ENCODE results near the gene MAPK10. TPM values are rescaled to one million over a fixed set of nuclear protein-coding genes. Genes with fewer than 3 reads are reported as not detected.

Gene MAPK10
- total RNA-seq, 1 donor from 2014 or later = 8.9 TPM

DNA sequence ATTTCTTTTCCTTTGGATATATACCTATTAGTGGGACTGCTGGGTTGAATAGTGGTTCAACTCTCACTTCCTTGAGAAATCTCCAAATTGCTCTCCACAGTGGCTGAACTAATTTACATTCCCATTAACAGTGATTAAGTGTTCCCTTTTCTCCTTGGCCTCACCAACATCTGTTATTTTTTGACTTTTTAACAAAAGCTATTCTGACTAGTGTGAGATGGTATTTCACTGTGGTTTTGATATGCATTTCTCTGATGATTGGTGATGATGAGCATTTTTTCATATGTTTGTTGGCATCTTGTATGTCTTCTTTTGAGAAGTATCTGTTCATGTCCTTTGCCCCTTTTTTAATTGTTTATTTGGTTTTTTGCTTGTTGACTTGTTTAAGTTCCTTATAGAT, 413.0 kb downstream of the MAPK10 start:
- H3K9ac ChIP-seq (ENCODE audit: low read depth in 1 of 3, low read length in 3 of 3) = no peak overlapping the region
- no peaks in the 10 kb centered on the region for H3K27me3 ChIP-seq (ENCODE audit: control insufficient read depth in 3 of 3, insufficient read depth in 3 of 3, low read length in 3 of 3)
- H3K9me3 ChIP-seq (ENCODE audit: control insufficient read depth in 3 of 3, low read length in 3 of 3) = no peaks in the 10 kb centered on the region
- no peaks in the 10 kb centered on the region for H3K36me3 ChIP-seq (ENCODE audit: control insufficient read depth in 3 of 3, insufficient read depth in 3 of 3, low read length in 3 of 3)
- H3K4me1 ChIP-seq (ENCODE audit: control insufficient read depth in 3 of 3, insufficient read depth in 3 of 3, low read length in 3 of 3) = no peaks in the 10 kb centered on the region
- no peak overlapping the region for H3K4me3 ChIP-seq (ENCODE audit: low read length in 3 of 3)
- no peak overlapping the region for H3K27ac ChIP-seq (ENCODE audit: low read depth, low read length)

DNA sequence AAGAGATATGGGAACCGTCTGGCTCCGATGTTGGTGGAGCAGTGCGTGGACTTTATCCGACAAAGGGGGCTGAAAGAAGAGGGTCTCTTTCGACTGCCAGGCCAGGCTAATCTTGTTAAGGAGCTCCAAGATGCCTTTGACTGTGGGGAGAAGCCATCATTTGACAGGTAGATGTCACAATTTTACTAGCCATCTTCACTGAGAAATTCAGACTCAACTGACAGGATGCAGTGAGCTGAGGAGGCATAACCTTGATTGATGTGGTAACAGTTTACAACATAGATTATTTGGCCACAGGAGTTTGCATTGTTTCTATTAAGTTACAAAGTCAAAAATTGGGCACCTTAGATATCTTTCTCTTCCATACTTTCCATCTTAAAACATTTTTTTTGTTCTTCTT, 417.7 kb downstream of the MAPK10 start:
- Histone ChIP-seq H3K36me3 (ENCODE audit: control insufficient read depth in 3 of 3, insufficient read depth in 3 of 3, low read length in 3 of 3) (no peaks in the 10 kb centered on the region), H3K9ac (ENCODE audit: low read depth in 1 of 3, low read length in 3 of 3) (no peak overlapping the region), H3K27ac (ENCODE audit: low read depth, low read length) (no peak overlapping the region), H3K4me1 (ENCODE audit: control insufficient read depth in 3 of 3, insufficient read depth in 3 of 3, low read length in 3 of 3) (no peaks in the 10 kb centered on the region), H3K27me3 (ENCODE audit: control insufficient read depth in 3 of 3, insufficient read depth in 3 of 3, low read length in 3 of 3) (no peaks in the 10 kb centered on the region), H3K9me3 (ENCODE audit: control insufficient read depth in 3 of 3, low read length in 3 of 3) (no peaks in the 10 kb centered on the region), H3K4me3 (ENCODE audit: low read length in 3 of 3) (no peak overlapping the region)

DNA sequence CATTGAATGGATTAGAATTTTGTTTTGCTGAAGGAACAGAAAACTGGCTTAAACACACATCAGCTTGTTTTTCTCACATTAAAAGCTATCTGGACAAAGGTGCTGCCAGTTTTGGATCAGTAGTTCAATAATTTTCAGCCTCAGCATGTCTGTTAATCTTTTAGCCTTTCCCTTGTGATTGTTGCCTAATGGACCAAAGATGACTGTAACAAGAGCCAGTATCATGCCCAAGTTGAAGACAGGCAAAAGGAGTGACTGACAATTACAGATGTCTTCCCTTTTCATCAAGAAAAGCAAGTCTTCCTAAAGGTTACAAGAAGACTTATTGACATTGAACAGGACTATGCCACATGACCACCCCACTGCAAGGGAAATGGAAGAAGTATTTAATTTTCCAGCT, 419.7 kb downstream of the MAPK10 start:
- Histone ChIP-seq H3K27ac (ENCODE audit: low read depth, low read length) (no peak overlapping the region), H3K9ac (ENCODE audit: low read depth in 1 of 3, low read length in 3 of 3) (no peak overlapping the region), H3K27me3 (ENCODE audit: control insufficient read depth in 3 of 3, insufficient read depth in 3 of 3, low read length in 3 of 3) (no peaks in the 10 kb centered on the region), H3K4me1 (ENCODE audit: control insufficient read depth in 3 of 3, insufficient read depth in 3 of 3, low read length in 3 of 3) (no peaks in the 10 kb centered on the region), H3K36me3 (ENCODE audit: control insufficient read depth in 3 of 3, insufficient read depth in 3 of 3, low read length in 3 of 3) (no peaks in the 10 kb centered on the region), H3K4me3 (ENCODE audit: low read length in 3 of 3) (no peak overlapping the region), H3K9me3 (ENCODE audit: control insufficient read depth in 3 of 3, low read length in 3 of 3) (no peaks in the 10 kb centered on the region)

Small RNA genes within 50 kb of the gene (small RNA-seq; reads per million reads assigned to genes)
- not detected for gene RN7SKP96

Other genes starting within 250 kb of the MAPK10 start
- gene PTPN13, start 234.3 kb upstream of the MAPK10 start, total RNA-seq = 21.9 TPM